Esophagus squamous epithelium (tissue), 4 donors: ENCODE results near the gene TUBG1.

Source experiments
- CTCF ChIP-seq, 6 experiments: fragments of 450-650 bp in 4 of 6; fragments of 200-600 bp in 2 of 6; sonication (generic) in 2 of 6; IDR thresholded peaks; one replicate each; pipeline ENCODE4 v1.5.1; 2016 to 2019; ENCODE audit warnings: antibody characterized with exemption in 6 of 6, mild to moderate bottlenecking in 4 of 6, moderate library complexity in 4 of 6
- POLR2A ChIP-seq, 4 donors: fragments of 450-650 bp; IDR thresholded peaks; one replicate each; pipeline ENCODE4 v1.6.1; 2017; ENCODE audit warnings: antibody characterized with exemption in 4 of 4, mild to moderate bottlenecking in 4 of 4, moderate library complexity in 3 of 4

GRCh38 chr17:42651392-42651791 lies 41.9 kb downstream of the TUBG1 start:
- TF ChIP-seq CTCF (IDR thresholded peaks at IDR 0.05) (no peak), POLR2A (IDR thresholded peaks at IDR 0.05) (no peak)
